NCI-H1048 (cell line): ENCODE measurements around the gene ZNF519.
"Not testable (repeated sequence)": the region's sequence is repeated elsewhere in the genome, so short reads cannot be mapped to it uniquely, and the experiment has no call there.

Experiments
- DNase-seq: peaks from one replicate; lab custom pipeline; 2025; lab: John Stamatoyannopoulos, UW

Gene ZNF519

GRCh38 chr18:14132271-14132700, at the start of gene ZNF519:
TSS of gene ZNF519 (minus strand) at chr18:14132435. CDS start at chr18:14132277, 158 bp downstream.
- peak; percentile 70 for DNase-seq

GRCh38 chr18:14179306-14179705, 47.1 kb upstream of the ZNF519 start:
- DNase-seq, result no peak

- peak; percentile 79 for DNase-seq
Measured at GRCh38 chr18:14178321-14179196, 46.3 kb upstream of the ZNF519 start.

- DNase-seq, result not testable (repeated sequence)
Measured at GRCh38 chr18:14177540-14178320, 45.5 kb upstream of the ZNF519 start.

GRCh38 chr18:14175404-14175803, 43.2 kb upstream of the ZNF519 start:
- not testable (repeated sequence) for DNase-seq

GRCh38 chr18:14174706-14175085, 42.5 kb upstream of the ZNF519 start:
- no peak for DNase-seq

- not testable (repeated sequence) for DNase-seq
Measured at GRCh38 chr18:14174002-14174705, 41.9 kb upstream of the ZNF519 start.

- DNase-seq, result not testable (repeated sequence)
Measured at GRCh38 chr18:14173116-14173951, 41.1 kb upstream of the ZNF519 start.

GRCh38 chr18:14172142-14173115, 40.2 kb upstream of the ZNF519 start:
- DNase-seq, result not testable (repeated sequence)

GRCh38 chr18:14171301-14172141, 39.3 kb upstream of the ZNF519 start:
- DNase-seq, result not testable (repeated sequence)

- not testable (repeated sequence) for DNase-seq
Measured at GRCh38 chr18:14170367-14171036, 38.3 kb upstream of the ZNF519 start.

GRCh38 chr18:14162915-14163314, 30.7 kb upstream of the ZNF519 start:
- not testable (repeated sequence) for DNase-seq

GRCh38 chr18:14151564-14152113, 19.4 kb upstream of the ZNF519 start:
- DNase-seq, result not testable (repeated sequence)

- not testable (repeated sequence) for DNase-seq
Measured at GRCh38 chr18:14150766-14151165, 18.5 kb upstream of the ZNF519 start.

GRCh38 chr18:14149916-14150420, 17.7 kb upstream of the ZNF519 start:
- not testable (repeated sequence) for DNase-seq

- not testable (repeated sequence) for DNase-seq
Measured at GRCh38 chr18:14149121-14149850, 17.1 kb upstream of the ZNF519 start.
